Fibroblast of skin of back (primary cell): ENCODE measurements around the gene ATRAID. TPM values are rescaled to one million over a fixed set of nuclear protein-coding genes. Genes with fewer than 3 reads are reported as not detected.
A peak's percentile ranks its signal among the peaks of the same experiment; 100 is the strongest.
"Not testable (repeated sequence)": the region's sequence is repeated elsewhere in the genome, so short reads cannot be mapped to it uniquely, and the experiment has no call there.

Source experiments
- DNase-seq: peaks from one replicate; pipeline ENCODE4 v3.0.0-alpha.2; 2013
- polyA plus RNA-seq, 2 experiments: library from polyadenylated mRNA; unstranded; fragments of 120-200 nt; gene quantifications; one replicate each; pipeline ENCODE4 v1.2.1, GENCODE V29; 2013; ENCODE audit not compliant: insufficient read length in 2 of 2

ATRAID gene, protein sequence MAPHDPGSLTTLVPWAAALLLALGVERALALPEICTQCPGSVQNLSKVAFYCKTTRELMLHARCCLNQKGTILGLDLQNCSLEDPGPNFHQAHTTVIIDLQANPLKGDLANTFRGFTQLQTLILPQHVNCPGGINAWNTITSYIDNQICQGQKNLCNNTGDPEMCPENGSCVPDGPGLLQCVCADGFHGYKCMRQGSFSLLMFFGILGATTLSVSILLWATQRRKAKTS
- polyA plus RNA-seq (2013, experiment 1 of 2; ENCODE audit: insufficient read length), result 77.1 TPM
- polyA plus RNA-seq (2013, experiment 2 of 2; ENCODE audit: insufficient read length), result 82.0 TPM

- peak; percentile 88 for DNase-seq
These were observed at the start of gene ATRAID, which contains the start of gene SLC5A6 for GRCh38 chr2:27211943-27212625. ATRAID (plus strand) TSS chr2:27212041; CDS start chr2:27212369, 328 bp downstream. SLC5A6 (minus strand) TSS chr2:27212268; CDS start chr2:27207650, 4,618 bp downstream.

DNA sequence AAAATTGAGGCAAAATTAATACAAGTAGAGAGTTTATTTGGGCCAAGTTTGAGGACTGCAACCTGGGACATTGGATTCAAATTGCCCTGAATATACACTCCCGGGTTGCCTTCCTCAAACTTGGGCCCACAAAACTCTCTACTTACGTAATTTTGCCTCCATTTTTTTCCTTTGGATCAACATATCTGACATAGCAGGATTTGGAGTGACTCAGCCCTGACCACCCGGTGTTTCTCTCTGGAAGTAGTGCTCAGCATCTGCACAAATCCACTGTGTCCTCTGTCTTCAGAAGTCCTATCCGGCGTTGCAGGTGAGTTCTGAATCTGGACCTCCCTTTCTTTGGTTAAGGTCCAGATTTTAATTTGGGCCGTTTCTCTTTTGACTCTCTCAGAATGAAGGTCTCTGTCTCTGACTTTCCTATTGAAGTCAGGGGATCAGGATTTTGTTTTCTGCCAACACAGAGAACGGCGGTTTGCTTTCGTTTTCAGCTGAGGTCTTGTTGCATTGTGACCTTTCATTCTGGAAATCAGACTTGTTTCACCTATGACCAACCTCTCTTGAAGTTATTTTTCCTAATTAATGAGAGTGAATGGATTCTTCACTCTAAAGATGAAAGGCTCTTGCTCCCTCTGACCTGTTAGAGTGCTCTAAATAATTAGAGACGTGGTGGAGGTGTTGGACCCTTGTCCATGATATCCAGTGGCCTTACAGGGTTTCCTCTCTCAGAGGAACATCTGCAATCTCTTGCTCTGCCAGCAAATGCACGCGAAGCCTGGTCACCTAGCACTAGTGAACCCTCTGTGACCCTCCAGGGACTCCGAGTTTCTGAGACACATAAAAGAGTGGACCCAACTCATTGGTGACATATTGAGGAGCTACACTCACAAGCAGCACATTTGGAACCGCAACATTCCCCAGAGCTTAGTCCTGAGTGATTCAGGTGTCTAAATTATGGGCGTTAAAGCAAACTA lies 49.4 kb upstream of the ATRAID start:
- DNase-seq, result peak; percentile 53

GRCh38 chr2:27164960-27165763 lies 46.7 kb upstream of the ATRAID start:
- no peak for DNase-seq

GRCh38 chr2:27170581-27171337 lies 41.1 kb upstream of the ATRAID start:
- DNase-seq, result peak; percentile 9

DNA sequence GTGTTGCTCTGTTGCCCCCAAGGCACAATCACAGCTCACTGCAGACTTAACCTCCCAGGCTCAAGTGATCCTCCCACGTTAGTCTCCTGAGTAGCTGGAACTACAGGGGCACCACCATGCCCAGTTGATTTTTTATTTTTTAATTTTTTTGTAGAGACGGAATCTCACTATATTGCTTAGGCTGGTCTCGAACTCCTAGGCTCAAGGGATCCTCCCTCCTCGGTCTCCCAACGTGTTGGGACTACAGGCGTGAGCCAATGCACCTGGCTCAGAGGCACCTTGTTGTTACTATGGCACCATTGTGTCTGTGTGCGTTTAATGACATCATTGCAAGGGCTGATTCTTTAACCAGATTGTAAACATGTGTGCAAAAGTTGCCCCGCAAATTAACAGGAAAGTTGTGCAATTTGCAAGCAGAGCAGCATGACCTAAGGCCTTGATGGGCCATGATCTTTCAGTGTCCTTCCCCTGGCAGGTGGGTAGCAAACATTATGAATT lies 40.4 kb upstream of the ATRAID start:
- DNase-seq, result no peak

DNA sequence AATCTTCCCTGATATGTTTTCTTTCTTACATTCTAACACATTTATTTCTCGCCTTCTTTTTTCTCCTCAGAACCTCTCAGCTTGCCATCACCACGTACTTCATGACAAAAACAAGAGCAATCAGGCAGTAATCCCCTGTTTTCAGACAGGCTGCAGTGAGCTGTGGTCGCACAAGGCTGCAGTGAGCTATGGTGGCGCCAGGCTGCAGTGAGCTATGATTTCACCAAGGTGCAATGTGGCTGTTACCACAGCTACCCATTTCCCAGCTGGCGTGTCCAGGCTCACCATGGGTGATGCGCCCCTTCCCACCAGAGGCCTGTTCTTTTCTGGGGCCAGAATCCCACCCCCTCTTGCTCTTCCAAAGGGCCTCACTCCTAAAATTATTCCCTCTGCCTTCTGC lies 37.2 kb upstream of the ATRAID start:
- DNase-seq, result peak; percentile 36

GRCh38 chr2:27175330-27175729 lies 36.5 kb upstream of the ATRAID start:
- DNase-seq, result no peak

- DNase-seq, result not testable (repeated sequence)
These were observed 36.1 kb upstream of the ATRAID start for GRCh38 chr2:27175781-27176180.

- no peak for DNase-seq
These were observed 34.1 kb upstream of the ATRAID start for GRCh38 chr2:27177441-27178351.

GRCh38 chr2:27178469-27178868 lies 33.4 kb upstream of the ATRAID start:
- DNase-seq, result no peak

GRCh38 chr2:27179344-27180000 lies 32.4 kb upstream of the ATRAID start:
- DNase-seq, result no peak

DNA sequence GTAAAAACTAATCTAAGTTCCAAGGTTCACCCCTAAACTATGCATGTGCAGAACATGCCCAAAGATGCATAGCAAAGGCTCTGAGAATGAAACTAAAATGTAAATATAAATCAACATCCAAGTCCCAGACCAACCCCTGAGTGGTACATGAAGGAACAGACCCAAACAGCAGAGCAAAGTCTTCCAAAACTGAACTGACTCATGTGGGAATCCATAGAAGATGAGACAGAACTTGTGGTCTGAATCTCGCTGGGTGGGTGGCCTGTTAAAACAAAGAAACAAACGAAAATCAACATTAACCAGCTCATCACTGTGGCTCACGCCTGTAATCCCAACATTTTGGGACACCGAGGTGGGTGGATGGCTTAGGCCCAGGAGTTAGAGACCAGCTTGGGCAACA lies 29.5 kb upstream of the ATRAID start:
- peak; percentile 95 for DNase-seq

- peak; percentile 9 for DNase-seq
These were observed 27.7 kb upstream of the ATRAID start for GRCh38 chr2:27184115-27184514.

GRCh38 chr2:27185331-27186026 lies 26.4 kb upstream of the ATRAID start:
- DNase-seq, result peak; percentile 87

DNA sequence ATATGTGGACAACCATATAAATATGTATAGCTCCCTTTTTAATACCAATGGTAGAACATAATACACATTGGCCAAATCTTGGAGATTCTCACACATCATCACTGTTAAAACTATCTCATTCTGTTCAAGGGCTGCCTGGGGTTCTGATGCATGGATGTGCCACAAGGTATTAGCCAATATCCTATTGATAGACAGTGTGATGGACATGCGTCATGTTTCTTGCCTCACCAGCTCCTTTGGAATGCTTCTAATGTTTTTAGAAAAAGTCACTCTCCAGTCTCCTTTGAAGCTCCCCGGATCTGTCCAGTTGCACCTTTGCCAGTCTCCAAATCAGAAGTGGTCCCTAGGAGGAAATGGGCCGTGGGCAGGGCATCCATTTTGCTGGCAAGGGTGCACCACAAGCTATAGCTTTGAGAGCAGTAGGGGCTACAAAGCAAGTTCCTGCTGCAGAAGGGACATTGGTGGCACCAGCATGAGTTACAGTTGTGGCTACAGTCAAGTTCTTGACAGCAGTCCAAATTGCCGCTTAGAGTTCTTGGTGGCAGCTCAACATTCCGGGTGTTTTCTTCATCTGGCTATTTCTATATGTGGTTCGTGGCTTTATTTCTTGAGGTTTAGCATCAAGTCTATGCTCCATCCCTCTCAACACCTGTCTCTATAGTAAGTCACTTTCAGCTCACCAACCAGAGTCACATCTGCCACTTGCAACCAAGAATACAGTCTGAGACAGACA lies 25.1 kb upstream of the ATRAID start:
- no peak for DNase-seq

GRCh38 chr2:27189989-27190388 lies 21.9 kb upstream of the ATRAID start:
- DNase-seq, result no peak

GRCh38 chr2:27191070-27191829 lies 20.6 kb upstream of the ATRAID start:
- peak; percentile 71 for DNase-seq
